ENCODE measurements around the gene MYL3. TPM values are rescaled to one million over a fixed set of nuclear protein-coding genes. Genes with fewer than 3 reads are reported as not detected.

Gene MYL3
- total and polyA plus RNA-seq, 2 experiments from 2014 or later, result not detected

DNA sequence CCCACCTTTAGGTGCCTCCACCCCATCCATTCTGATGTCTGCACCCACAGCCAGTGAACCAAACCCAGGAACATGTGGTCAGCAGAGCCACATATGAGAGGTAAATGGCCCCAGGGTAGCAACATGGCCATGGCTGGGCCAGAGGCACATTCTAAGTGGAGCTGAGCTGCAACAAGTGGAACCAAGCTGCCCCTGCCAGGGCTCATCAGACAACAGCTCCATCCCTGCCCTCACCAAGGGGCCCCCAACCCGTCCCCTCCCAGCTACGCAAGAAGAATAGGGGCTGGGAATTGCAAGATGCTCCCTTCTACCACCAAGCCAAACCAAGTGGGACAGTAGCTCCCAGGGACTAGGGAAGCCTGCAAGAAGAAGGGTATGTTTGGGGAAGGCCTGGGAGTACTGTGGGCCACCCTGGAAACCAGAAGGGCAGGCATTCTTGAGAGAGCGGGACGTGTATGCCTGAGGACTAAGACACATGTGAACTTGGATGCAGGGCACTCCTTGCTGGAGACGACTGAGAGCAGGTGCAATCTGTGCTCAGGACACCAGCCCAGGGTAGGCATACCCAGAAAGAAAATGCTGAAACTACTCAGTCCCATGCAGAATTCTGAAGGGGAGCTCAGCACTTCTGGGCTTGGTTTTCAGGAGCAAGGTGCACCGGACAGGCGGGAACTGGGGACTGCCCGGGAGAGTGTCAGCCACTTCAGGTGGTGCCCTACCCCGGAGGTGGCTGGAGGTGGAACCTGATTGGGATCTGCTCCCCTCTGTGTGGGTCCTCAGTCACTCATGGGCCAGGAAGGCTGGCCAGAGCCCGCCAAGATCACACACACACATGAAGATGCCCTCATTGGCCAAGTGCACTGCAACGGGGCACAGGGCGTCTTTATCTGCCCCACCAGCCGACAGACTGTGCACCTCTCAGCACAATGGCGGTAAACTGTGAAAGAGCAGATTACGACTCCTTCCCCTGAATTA is 9.5 kb downstream of the MYL3 start:
- no peaks in the 10 kb centered on the region for H4K20me1 ChIP-seq (replicated peaks; ENCODE audit: insufficient read depth)
- no peak for DNase-seq (ENCODE audit: low spot score)
- no peaks in the 10 kb centered on the region for H3K9me2 ChIP-seq (ENCODE audit: insufficient read depth)
- Mint-ChIP-seq H3K9me3 (no peaks in the 10 kb centered on the region), H3K27ac (no peak overlapping the region), H3K36me3 (ENCODE audit: low read depth) (no peaks in the 10 kb centered on the region), H3K27me3 (ENCODE audit: insufficient read depth, low read depth, poor library complexity) (peaks cover 19% of the 10 kb centered on the region), H3K4me1 (no peaks in the 10 kb centered on the region; the same call in 2 of the 3 replicates), H3K4me3 (no peak overlapping the region)
- H3K4me2 ChIP-seq, result no peak overlapping the region
- H3K27ac ChIP-seq (ENCODE audit: low read depth), result no peak overlapping the region
- no peak overlapping the region for H3K4me3 ChIP-seq
- H2AFZ ChIP-seq, result no peak overlapping the region
- H3K4me1 ChIP-seq (ENCODE audit: insufficient read depth), result no peaks in the 10 kb centered on the region
- H3F3A ChIP-seq (replicated peaks; ENCODE audit: low read depth), result no peaks in the 10 kb centered on the region
- no peak for ATAC-seq
- H3K27me3 ChIP-seq (ENCODE audit: insufficient read depth), result no peaks in the 10 kb centered on the region
- TF ChIP-seq EZH2phosphoT487 (IDR thresholded peaks at IDR 0.05; ENCODE audit: unreplicated experiment) (no peak), POLR2AphosphoS5 (IDR thresholded peaks at IDR 0.05; ENCODE audit: low read depth) (no peak), CREB1 (CRISPR knock-in tag; IDR thresholded peaks at IDR 0.05; ENCODE audit: low read depth) (no peak), JUNB (IDR thresholded peaks at IDR 0.05; ENCODE audit: unreplicated experiment) (no peak), STAT1 (IDR thresholded peaks at IDR 0.05; ENCODE audit: unreplicated experiment) (no peak), ZNF114 (CRISPR knock-in tag; IDR thresholded peaks at IDR 0.05) (no peak), NANOG (IDR thresholded peaks at IDR 0.05; ENCODE audit: borderline replicate concordance) (no peak), ZNF331 (CRISPR knock-in tag; IDR thresholded peaks at IDR 0.05; ENCODE audit: low read depth) (no peak), EZH2 (IDR thresholded peaks at IDR 0.05; ENCODE audit: low read depth, unreplicated experiment) (no peak)
- TF ChIP-seq, protein P1, sequence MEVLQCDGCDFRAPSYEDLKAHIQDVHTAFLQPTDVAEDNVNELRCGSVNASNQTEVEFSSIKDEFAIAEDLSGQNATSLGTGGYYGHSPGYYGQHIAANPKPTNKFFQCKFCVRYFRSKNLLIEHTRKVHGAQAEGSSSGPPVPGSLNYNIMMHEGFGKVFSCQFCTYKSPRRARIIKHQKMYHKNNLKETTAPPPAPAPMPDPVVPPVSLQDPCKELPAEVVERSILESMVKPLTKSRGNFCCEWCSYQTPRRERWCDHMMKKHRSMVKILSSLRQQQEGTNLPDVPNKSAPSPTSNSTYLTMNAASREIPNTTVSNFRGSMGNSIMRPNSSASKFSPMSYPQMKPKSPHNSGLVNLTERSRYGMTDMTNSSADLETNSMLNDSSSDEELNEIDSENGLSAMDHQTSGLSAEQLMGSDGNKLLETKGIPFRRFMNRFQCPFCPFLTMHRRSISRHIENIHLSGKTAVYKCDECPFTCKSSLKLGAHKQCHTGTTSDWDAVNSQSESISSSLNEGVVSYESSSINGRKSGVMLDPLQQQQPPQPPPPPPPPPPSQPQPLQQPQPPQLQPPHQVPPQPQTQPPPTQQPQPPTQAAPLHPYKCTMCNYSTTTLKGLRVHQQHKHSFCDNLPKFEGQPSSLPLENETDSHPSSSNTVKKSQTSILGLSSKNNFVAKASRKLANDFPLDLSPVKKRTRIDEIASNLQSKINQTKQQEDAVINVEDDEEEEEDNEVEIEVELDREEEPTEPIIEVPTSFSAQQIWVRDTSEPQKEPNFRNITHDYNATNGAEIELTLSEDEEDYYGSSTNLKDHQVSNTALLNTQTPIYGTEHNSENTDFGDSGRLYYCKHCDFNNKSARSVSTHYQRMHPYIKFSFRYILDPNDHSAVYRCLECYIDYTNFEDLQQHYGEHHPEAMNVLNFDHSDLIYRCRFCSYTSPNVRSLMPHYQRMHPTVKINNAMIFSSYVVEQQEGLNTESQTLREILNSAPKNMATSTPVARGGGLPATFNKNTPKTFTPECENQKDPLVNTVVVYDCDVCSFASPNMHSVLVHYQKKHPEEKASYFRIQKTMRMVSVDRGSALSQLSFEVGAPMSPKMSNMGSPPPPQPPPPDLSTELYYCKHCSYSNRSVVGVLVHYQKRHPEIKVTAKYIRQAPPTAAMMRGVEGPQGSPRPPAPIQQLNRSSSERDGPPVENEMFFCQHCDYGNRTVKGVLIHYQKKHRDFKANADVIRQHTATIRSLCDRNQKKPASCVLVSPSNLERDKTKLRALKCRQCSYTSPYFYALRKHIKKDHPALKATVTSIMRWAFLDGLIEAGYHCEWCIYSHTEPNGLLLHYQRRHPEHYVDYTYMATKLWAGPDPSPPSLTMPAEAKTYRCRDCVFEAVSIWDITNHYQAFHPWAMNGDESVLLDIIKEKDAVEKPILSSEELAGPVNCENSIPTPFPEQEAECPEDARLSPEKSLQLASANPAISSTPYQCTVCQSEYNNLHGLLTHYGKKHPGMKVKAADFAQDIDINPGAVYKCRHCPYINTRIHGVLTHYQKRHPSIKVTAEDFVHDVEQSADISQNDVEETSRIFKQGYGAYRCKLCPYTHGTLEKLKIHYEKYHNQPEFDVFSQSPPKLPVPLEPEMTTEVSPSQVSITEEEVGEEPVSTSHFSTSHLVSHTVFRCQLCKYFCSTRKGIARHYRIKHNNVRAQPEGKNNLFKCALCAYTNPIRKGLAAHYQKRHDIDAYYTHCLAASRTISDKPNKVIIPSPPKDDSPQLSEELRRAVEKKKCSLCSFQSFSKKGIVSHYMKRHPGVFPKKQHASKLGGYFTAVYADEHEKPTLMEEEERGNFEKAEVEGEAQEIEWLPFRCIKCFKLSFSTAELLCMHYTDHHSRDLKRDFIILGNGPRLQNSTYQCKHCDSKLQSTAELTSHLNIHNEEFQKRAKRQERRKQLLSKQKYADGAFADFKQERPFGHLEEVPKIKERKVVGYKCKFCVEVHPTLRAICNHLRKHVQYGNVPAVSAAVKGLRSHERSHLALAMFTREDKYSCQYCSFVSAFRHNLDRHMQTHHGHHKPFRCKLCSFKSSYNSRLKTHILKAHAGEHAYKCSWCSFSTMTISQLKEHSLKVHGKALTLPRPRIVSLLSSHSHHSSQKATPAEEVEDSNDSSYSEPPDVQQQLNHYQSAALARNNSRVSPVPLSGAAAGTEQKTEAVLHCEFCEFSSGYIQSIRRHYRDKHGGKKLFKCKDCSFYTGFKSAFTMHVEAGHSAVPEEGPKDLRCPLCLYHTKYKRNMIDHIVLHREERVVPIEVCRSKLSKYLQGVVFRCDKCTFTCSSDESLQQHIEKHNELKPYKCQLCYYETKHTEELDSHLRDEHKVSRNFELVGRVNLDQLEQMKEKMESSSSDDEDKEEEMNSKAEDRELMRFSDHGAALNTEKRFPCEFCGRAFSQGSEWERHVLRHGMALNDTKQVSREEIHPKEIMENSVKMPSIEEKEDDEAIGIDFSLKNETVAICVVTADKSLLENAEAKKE (CRISPR knock-in tag; IDR thresholded peaks at IDR 0.05), result no peak
- TF ChIP-seq, protein P2, sequence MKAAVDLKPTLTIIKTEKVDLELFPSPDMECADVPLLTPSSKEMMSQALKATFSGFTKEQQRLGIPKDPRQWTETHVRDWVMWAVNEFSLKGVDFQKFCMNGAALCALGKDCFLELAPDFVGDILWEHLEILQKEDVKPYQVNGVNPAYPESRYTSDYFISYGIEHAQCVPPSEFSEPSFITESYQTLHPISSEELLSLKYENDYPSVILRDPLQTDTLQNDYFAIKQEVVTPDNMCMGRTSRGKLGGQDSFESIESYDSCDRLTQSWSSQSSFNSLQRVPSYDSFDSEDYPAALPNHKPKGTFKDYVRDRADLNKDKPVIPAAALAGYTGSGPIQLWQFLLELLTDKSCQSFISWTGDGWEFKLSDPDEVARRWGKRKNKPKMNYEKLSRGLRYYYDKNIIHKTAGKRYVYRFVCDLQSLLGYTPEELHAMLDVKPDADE (IDR thresholded peaks at IDR 0.05), result no peak
- TF ChIP-seq, protein P3, sequence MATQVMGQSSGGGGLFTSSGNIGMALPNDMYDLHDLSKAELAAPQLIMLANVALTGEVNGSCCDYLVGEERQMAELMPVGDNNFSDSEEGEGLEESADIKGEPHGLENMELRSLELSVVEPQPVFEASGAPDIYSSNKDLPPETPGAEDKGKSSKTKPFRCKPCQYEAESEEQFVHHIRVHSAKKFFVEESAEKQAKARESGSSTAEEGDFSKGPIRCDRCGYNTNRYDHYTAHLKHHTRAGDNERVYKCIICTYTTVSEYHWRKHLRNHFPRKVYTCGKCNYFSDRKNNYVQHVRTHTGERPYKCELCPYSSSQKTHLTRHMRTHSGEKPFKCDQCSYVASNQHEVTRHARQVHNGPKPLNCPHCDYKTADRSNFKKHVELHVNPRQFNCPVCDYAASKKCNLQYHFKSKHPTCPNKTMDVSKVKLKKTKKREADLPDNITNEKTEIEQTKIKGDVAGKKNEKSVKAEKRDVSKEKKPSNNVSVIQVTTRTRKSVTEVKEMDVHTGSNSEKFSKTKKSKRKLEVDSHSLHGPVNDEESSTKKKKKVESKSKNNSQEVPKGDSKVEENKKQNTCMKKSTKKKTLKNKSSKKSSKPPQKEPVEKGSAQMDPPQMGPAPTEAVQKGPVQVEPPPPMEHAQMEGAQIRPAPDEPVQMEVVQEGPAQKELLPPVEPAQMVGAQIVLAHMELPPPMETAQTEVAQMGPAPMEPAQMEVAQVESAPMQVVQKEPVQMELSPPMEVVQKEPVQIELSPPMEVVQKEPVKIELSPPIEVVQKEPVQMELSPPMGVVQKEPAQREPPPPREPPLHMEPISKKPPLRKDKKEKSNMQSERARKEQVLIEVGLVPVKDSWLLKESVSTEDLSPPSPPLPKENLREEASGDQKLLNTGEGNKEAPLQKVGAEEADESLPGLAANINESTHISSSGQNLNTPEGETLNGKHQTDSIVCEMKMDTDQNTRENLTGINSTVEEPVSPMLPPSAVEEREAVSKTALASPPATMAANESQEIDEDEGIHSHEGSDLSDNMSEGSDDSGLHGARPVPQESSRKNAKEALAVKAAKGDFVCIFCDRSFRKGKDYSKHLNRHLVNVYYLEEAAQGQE (IDR thresholded peaks at IDR 0.05; ENCODE audit: unreplicated experiment), result no peak
- TF ChIP-seq, protein P4, sequence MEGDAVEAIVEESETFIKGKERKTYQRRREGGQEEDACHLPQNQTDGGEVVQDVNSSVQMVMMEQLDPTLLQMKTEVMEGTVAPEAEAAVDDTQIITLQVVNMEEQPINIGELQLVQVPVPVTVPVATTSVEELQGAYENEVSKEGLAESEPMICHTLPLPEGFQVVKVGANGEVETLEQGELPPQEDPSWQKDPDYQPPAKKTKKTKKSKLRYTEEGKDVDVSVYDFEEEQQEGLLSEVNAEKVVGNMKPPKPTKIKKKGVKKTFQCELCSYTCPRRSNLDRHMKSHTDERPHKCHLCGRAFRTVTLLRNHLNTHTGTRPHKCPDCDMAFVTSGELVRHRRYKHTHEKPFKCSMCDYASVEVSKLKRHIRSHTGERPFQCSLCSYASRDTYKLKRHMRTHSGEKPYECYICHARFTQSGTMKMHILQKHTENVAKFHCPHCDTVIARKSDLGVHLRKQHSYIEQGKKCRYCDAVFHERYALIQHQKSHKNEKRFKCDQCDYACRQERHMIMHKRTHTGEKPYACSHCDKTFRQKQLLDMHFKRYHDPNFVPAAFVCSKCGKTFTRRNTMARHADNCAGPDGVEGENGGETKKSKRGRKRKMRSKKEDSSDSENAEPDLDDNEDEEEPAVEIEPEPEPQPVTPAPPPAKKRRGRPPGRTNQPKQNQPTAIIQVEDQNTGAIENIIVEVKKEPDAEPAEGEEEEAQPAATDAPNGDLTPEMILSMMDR (conservative IDR thresholded peaks at IDR 0.05; ENCODE audit: low read depth in 2 of 2), result no peak
- H3K36me3 ChIP-seq (ENCODE audit: insufficient read depth), result no peaks in the 10 kb centered on the region
- no peaks in the 10 kb centered on the region for H3K79me2 ChIP-seq (replicated peaks; ENCODE audit: insufficient read depth)
